SK-N-SH (cell line): ENCODE measurements around the gene GPRC5B. TPM values are rescaled to one million over a fixed set of nuclear protein-coding genes. Genes with fewer than 3 reads are reported as not detected.

Experiments
- CTCF ChIA-PET: fragments of 300-600, 350-600 bp; formaldehyde crosslinking; extraction: SDS; loops from one replicate; lab custom pipeline; 2021; lab: Yijun Ruan, JAX
- POLR2A ChIA-PET: fragments of 350-600 bp; sonication (Branson Sonifier 250); formaldehyde crosslinking; extraction: SDS; loops from one replicate; lab custom pipeline; 2020; ENCODE audit warnings: antibody characterized with exemption, inconsistent platforms; lab: Yijun Ruan, JAX
- DNase-seq: peaks from one replicate; pipeline ENCODE4 v3.0.0; 2012
- H2AFZ ChIP-seq: fragments of 200-600 bp; sonication (generic); 2 replicates; pipeline ENCODE4 v1.8.1; 2016; ENCODE audit warnings: antibody characterized with exemption, mild to moderate bottlenecking, low read depth
- H3F3A ChIP-seq: fragments of 200-600 bp; sonication (generic); replicated peaks from 2 replicates; pipeline ENCODE3; 2016; ENCODE audit warnings: antibody characterized with exemption, mild to moderate bottlenecking; ENCODE audit not compliant: insufficient read depth
- H3K27ac ChIP-seq, 2 experiments: fragments of 200-500 bp in 1 of 2; fragments of 200-600 bp in 1 of 2; sonication (Bioruptor generic) in 1 of 2; sonication (generic), shearing (Covaris generic) in 1 of 2; 2 replicates each; pipeline versions ENCODE4 v1.5.1 to v1.6.1; 2014 to 2016; ENCODE audit warnings: low read depth in 2 of 2, inconsistent platforms in 1 of 2, low read length in 1 of 2, mild to moderate bottlenecking in 1 of 2, mixed read lengths in 1 of 2
- H3K27me3 ChIP-seq: fragments of 200-600 bp; sonication (generic), shearing (Covaris generic); 2 replicates; pipeline ENCODE4 v1.6.1; 2016; ENCODE audit warnings: mixed run types; ENCODE audit not compliant: insufficient read depth
- H3K36me3 ChIP-seq, 2 experiments: fragments of 200-500 bp in 1 of 2; fragments of 200-600 bp in 1 of 2; sonication (Bioruptor generic) in 1 of 2; sonication (generic) in 1 of 2; replicated peaks in 1 of 2; 2 replicates each; pipeline versions ENCODE3 to v1.5.1; 2014 to 2016; ENCODE audit warnings: low read length in 1 of 2, mild to moderate bottlenecking in 1 of 2; ENCODE audit not compliant: insufficient read depth in 2 of 2, control insufficient read depth in 1 of 2
- H3K4me1 ChIP-seq, 2 experiments: fragments of 200-500 bp in 1 of 2; fragments of 200-600 bp in 1 of 2; sonication (Bioruptor generic) in 1 of 2; sonication (generic), shearing (Covaris generic) in 1 of 2; 2 replicates each; pipeline versions ENCODE4 v1.5.1 to v1.6.1; 2014 to 2016; ENCODE audit warnings: low read depth in 1 of 2, low read length in 1 of 2, mixed run types in 1 of 2; ENCODE audit not compliant: insufficient read depth in 2 of 2, control insufficient read depth in 1 of 2
- H3K4me2 ChIP-seq: fragments of 200-600 bp; sonication (generic), shearing (Covaris generic); 2 replicates; pipeline ENCODE4 v1.6.1; 2017; ENCODE audit warnings: mixed run types
- H3K4me3 ChIP-seq, 2 experiments: fragments of 200-500 bp in 1 of 2; fragments of 200-600 bp in 1 of 2; sonication (Bioruptor generic) in 1 of 2; sonication (generic), shearing (Covaris generic) in 1 of 2; 2 replicates each; pipeline versions ENCODE4 v1.5.1 to v1.8.1; 2014 to 2016; ENCODE audit warnings: low read depth in 2 of 2, inconsistent platforms in 1 of 2, low read length in 1 of 2, mild to moderate bottlenecking in 1 of 2, mixed read lengths in 1 of 2, moderate library complexity in 1 of 2
- H3K79me2 ChIP-seq: fragments of 200-600 bp; sonication (generic); 2 replicates; pipeline ENCODE4 v1.8.1; 2017; ENCODE audit warnings: mild to moderate bottlenecking; ENCODE audit not compliant: insufficient read depth
- H3K9ac ChIP-seq: fragments of 200-600 bp; sonication (generic); 2 replicates; pipeline ENCODE4 v1.6.1; 2017; ENCODE audit warnings: mixed run types
- H3K9me2 ChIP-seq: fragments of 200-600 bp; sonication (generic); 2 replicates; pipeline ENCODE4 v1.6.1; 2017; ENCODE audit warnings: mixed run types
- H3K9me3 ChIP-seq: fragments of 200-600 bp; sonication (generic); 2 replicates; pipeline ENCODE4 v1.6.1; 2017; ENCODE audit warnings: mixed run types, mild to moderate bottlenecking, moderate library complexity
- H4K20me1 ChIP-seq: fragments of 200-600 bp; sonication (generic); 2 replicates; pipeline ENCODE4 v1.6.1; 2017; ENCODE audit warnings: mild to moderate bottlenecking, mixed run types; ENCODE audit not compliant: insufficient read depth
- CHD2 ChIP-seq: fragments of 150-350 bp; IDR thresholded peaks from 2 replicates; pipeline ENCODE4 v1.6.1; 2018; ENCODE audit warnings: low read length; ENCODE audit not compliant: partially characterized antibody
- CTCF ChIP-seq: fragments of 200-600 bp; sonication (generic); IDR thresholded peaks from 2 replicates; pipeline ENCODE4 v1.6.1; 2017; ENCODE audit warnings: antibody characterized with exemption, mild to moderate bottlenecking, moderate library complexity
- EP300 ChIP-seq, 2 experiments: IDR thresholded peaks; 2 replicates each; pipeline versions ENCODE4 v1.4.0 to v1.6.1; 2012; ENCODE audit warnings: borderline replicate concordance in 1 of 2, low read depth in 1 of 2, low read length in 1 of 2
- FOSL2 ChIP-seq: IDR thresholded peaks from 2 replicates; pipeline ENCODE4 v1.4.0; 2012; ENCODE audit warnings: low read depth, mild to moderate bottlenecking, moderate library complexity, borderline replicate concordance
- FOXJ3 ChIP-seq: sonication (generic); formaldehyde crosslinking; IDR thresholded peaks from 2 replicates; pipeline ENCODE4 v1.5.1; 2020; ENCODE audit warnings: mild to moderate bottlenecking, missing genetic modification reagents
- MEF2A ChIP-seq: IDR thresholded peaks from 2 replicates; pipeline ENCODE4 v1.4.0; 2012; ENCODE audit warnings: low read depth, borderline replicate concordance
- MXI1 ChIP-seq: IDR thresholded peaks from 2 replicates; pipeline ENCODE4 v1.6.1; 2012; ENCODE audit warnings: mild to moderate bottlenecking, low read depth, low read length, improper control_type of control experiment
- PBX3 ChIP-seq: IDR thresholded peaks from 2 replicates; pipeline ENCODE4; 2012
- RAD21 ChIP-seq: IDR thresholded peaks from 2 replicates; pipeline ENCODE4 v1.6.1; 2012; ENCODE audit warnings: mild to moderate bottlenecking, low read length
- RCOR1 ChIP-seq: fragments of 150-350 bp; IDR thresholded peaks from 2 replicates; pipeline ENCODE4 v1.6.1; 2017; ENCODE audit warnings: antibody characterized with exemption, low read length
- REST ChIP-seq: IDR thresholded peaks from 2 replicates; pipeline ENCODE4 v1.6.1; 2012; ENCODE audit warnings: mild to moderate bottlenecking, low read depth, low read length, moderate library complexity
- RXRA ChIP-seq: IDR thresholded peaks from 2 replicates; pipeline ENCODE4 v1.4.0; 2012; ENCODE audit warnings: low read depth, mild to moderate bottlenecking, borderline replicate concordance
- ZBTB33 ChIP-seq: IDR thresholded peaks from 2 replicates; pipeline ENCODE4 v1.4.0; 2012; ENCODE audit warnings: low read depth, borderline replicate concordance
- WGBS: methylation state at CpG from one replicate; pipeline ENCODE4 v1.1.6; 2017; ENCODE audit warnings: low lambda C conversion rate; 5-methylcytosine and 5-hydroxymethylcytosine counted together
- polyA plus RNA-seq, 3 experiments: library from polyadenylated mRNA; depleted of rRNA; stranded (reverse); fragments of >200 nt; gene quantifications; 2 replicates each; pipeline ENCODE4 v1.2.3, GENCODE V29; 2012

GPRC5B gene
- polyA plus RNA-seq, 1 of the 3 experiments (the other 2 are of a cell fraction): 1.1 TPM

- no peak overlapping the region for H3K9ac ChIP-seq
- POLR2A ChIA-PET: no interaction called here
- no peak overlapping the region for H3K4me2 ChIP-seq
Measured at GRCh38 chr16:19815418-19815817, 69.2 kb downstream of the GPRC5B start.

GRCh38 chr16:19812986-19813385 lies 71.7 kb downstream of the GPRC5B start:
- CTCF ChIA-PET: no interaction called here
- H3K27ac ChIP-seq: no peak overlapping the region
- H3K9me2 ChIP-seq: no peaks in the 10 kb centered on the region
- no peak overlapping the region for H2AFZ ChIP-seq
- POLR2A ChIA-PET: interaction anchor here (0.7 kb wide), 1 partner anchor 8 kb away, joined by 3 read pairs; no protein-coding TSS in a partner anchor
- H3K9ac ChIP-seq: no peak overlapping the region
- H3K4me2 ChIP-seq: no peak overlapping the region
- H4K20me1 ChIP-seq: no peaks in the 10 kb centered on the region
- no peaks in the 10 kb centered on the region for H3K27me3 ChIP-seq
- no peak for DNase-seq
- no peaks in the 10 kb centered on the region for H3K9me3 ChIP-seq
- no peaks in the 10 kb centered on the region for H3K36me3 ChIP-seq
- no peaks in the 10 kb centered on the region for H3K79me2 ChIP-seq
- no peaks in the 10 kb centered on the region for H3F3A ChIP-seq
- peaks cover 0 to 10% of the 10 kb centered on the region in 2 experiments; a peak in 1 of 4 replicates for H3K4me1 ChIP-seq
- TF ChIP-seq CTCF (no peak), MXI1 (no peak), ZBTB33 (no peak), RCOR1 (no peak), RAD21 (no peak), MEF2A (no peak), PBX3 (no peak), EP300 (IDR thresholded peaks at IDR 0.05; ENCODE audit: borderline replicate concordance in 1 of 2, low read depth in 1 of 2, low read length in 1 of 2) (no peak), CHD2 (no peak), FOXJ3 (CRISPR knock-in tag) (no peak), REST (no peak), FOSL2 (no peak), RXRA (no peak)
- H3K4me3 ChIP-seq: no peak overlapping the region

More at GRCh38 chr16:19815418-19815817, 69.2 kb downstream of the GPRC5B start:
- no peaks in the 10 kb centered on the region for H3K27me3 ChIP-seq
- 92% methylated on average over 2 of the region's 2 CpGs for WGBS
- DNase-seq: no peak
- no peaks in the 10 kb centered on the region for H3K9me3 ChIP-seq
- no peaks in the 10 kb centered on the region for H3K36me3 ChIP-seq
- peaks cover 0 to 10% of the 10 kb centered on the region in 2 experiments; a peak in 1 of 4 replicates for H3K4me1 ChIP-seq
- H3F3A ChIP-seq: no peaks in the 10 kb centered on the region
- H3K27ac ChIP-seq: no peak overlapping the region
- no peaks in the 10 kb centered on the region for H3K79me2 ChIP-seq
- H3K4me3 ChIP-seq: no peak overlapping the region
- no peaks in the 10 kb centered on the region for H3K9me2 ChIP-seq
- CTCF ChIA-PET: no interaction called here
- no peaks in the 10 kb centered on the region for H4K20me1 ChIP-seq
- no peak overlapping the region for H2AFZ ChIP-seq
- TF ChIP-seq FOXJ3 (CRISPR knock-in tag): no peak
